ENCODE measurements around the gene HPS1. TPM values are rescaled to one million over a fixed set of nuclear protein-coding genes. Genes with fewer than 3 reads are reported as not detected.

Gene HPS1
- total and polyA plus RNA-seq, 2 donors (not counting 3 experiments of a cell fraction or from before 2014, with no cell fraction given): 60.7 to 67.5 TPM

- no TSS peak for BruUV-seq (replicated peaks)
- H4K20me1 ChIP-seq (replicated peaks; ENCODE audit: control insufficient read depth, extremely low read depth, insufficient read depth, low read length): no peaks in the 10 kb centered on the region
- dilution Hi-C loops (cut with MboI; ENCODE audit: extremely low pct_ligation_motif_present, low sequenced_read_pairs): no loop called here
- POLR2A ChIA-PET: no interaction called here
- no peaks in the 10 kb centered on the region for H3K27me3 ChIP-seq (ENCODE audit: control insufficient read depth in 2 of 2, insufficient read depth in 2 of 2, low read length in 2 of 2)
- TF ChIP-seq EZH2 (IDR thresholded peaks at IDR 0.05; ENCODE audit: borderline replicate concordance, low read depth, low read length, severe bottlenecking) (no peak), JUN (IDR thresholded peaks at IDR 0.05; ENCODE audit: borderline replicate concordance, insufficient read depth, insufficient read length, low read depth) (no peak), GATA2 (IDR thresholded peaks at IDR 0.05; ENCODE audit: insufficient read depth, insufficient read length, low read depth, low read length) (no peak), CTCF (IDR thresholded peaks at IDR 0.05; ENCODE audit: extremely low read depth in 1 of 2, insufficient read depth in 1 of 2, low read depth in 1 of 2, low read length in 2 of 2) (no peak), POLR2A (IDR thresholded peaks at IDR 0.05; ENCODE audit: low read depth, low read length) (no peak), FOS (IDR thresholded peaks at IDR 0.05; ENCODE audit: borderline replicate concordance, insufficient read depth, low read length) (no peak), MAX (IDR thresholded peaks at IDR 0.05; ENCODE audit: insufficient read depth, insufficient read length) (no peak), MYC (IDR thresholded peaks at IDR 0.05; ENCODE audit: low read depth, low read length) (no peak), POLR2AphosphoS5 (IDR thresholded peaks at IDR 0.05; ENCODE audit: insufficient read depth, low read depth, low read length) (no peak)
- FAIRE-seq: no peak
- H3K27ac ChIP-seq (ENCODE audit: insufficient read depth, low read depth, low read length): no peak overlapping the region
- H3K9me3 ChIP-seq (replicated peaks; ENCODE audit: control insufficient read depth, insufficient read depth, low read length): no peaks in the 10 kb centered on the region
- H3K4me3 ChIP-seq (replicated peaks in 1 of 3; ENCODE audit: insufficient read depth in 1 of 3, low read depth in 1 of 3, low read length in 3 of 3): no peak overlapping the region
- no peak overlapping the region for H3K4me2 ChIP-seq (ENCODE audit: insufficient read depth, low read length)
- H3K9ac ChIP-seq (replicated peaks; ENCODE audit: extremely low read depth, insufficient read depth, low read length): no peak overlapping the region
- no peaks in the 10 kb centered on the region for H3K36me3 ChIP-seq (ENCODE audit: control insufficient read depth in 2 of 2, extremely low read depth in 1 of 2, insufficient read depth in 2 of 2, low read length in 2 of 2)
- H2AFZ ChIP-seq (ENCODE audit: low read depth, low read length): no peak overlapping the region
- CTCF ChIA-PET: no interaction called here
- intact Hi-C loops (cut with micrococcal nuclease): no loop called here
- DNase-seq (ENCODE audit: low read depth, low spot score): no peak
- no peaks in the 10 kb centered on the region for H3K4me1 ChIP-seq (ENCODE audit: control insufficient read depth, extremely low read depth, insufficient read depth, low read length)
- H3K9me1 ChIP-seq (replicated peaks; ENCODE audit: control insufficient read depth, extremely low read depth, insufficient read depth, low read length): no peaks in the 10 kb centered on the region
- H3K79me2 ChIP-seq (ENCODE audit: control insufficient read depth, insufficient read depth, low read length): no peaks in the 10 kb centered on the region
Measured at GRCh38 chr10:98402931-98403718, 43.6 kb downstream of the HPS1 start.

All from endothelial cell of umbilical vein (primary cell).